Globus pallidus (tissue), 1 donor: ENCODE data around the gene HIF1A.
"Not testable (repeated sequence)": the region's sequence is repeated elsewhere in the genome, so short reads cannot be mapped to it uniquely, and the experiment has no call there.

Experiments used
- DNase-seq: peaks from one replicate; pipeline ENCODE4 v3.0.0-alpha.2; 2015; ENCODE audit warnings: low spot score

The HIF1A gene

GRCh38 chr14:61708693-61709092 is 13.4 kb downstream of the HIF1A start:
- DNase-seq: not testable (repeated sequence)

- no peak for DNase-seq
Measured at GRCh38 chr14:61710853-61711817, 15.8 kb downstream of the HIF1A start.

GRCh38 chr14:61712137-61712536 is 16.8 kb downstream of the HIF1A start:
- DNase-seq: no peak

- no peak for DNase-seq
Measured at GRCh38 chr14:61713724-61714437, 18.6 kb downstream of the HIF1A start.

DNA sequence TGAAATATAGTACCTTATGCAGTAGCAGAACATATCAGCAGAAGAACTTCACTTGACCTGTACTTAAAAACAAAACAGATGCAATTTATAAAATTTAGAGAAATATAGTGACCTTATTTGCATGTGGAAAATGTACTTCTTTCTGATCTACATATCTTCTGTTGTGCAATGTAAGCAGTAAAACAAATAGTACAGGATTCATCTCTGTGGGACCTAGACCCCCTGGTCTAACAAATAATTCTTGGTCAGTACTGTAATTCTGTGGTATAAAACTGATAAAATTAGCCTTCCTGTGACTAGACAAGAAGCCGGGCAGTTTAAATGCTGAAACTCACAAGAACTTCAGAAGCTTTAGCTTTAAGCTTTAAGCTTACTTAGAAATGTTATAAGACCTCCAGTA is 21.6 kb downstream of the HIF1A start:
- no peak for DNase-seq

GRCh38 chr14:61718039-61718438 is 22.7 kb downstream of the HIF1A start:
- no peak for DNase-seq

DNA sequence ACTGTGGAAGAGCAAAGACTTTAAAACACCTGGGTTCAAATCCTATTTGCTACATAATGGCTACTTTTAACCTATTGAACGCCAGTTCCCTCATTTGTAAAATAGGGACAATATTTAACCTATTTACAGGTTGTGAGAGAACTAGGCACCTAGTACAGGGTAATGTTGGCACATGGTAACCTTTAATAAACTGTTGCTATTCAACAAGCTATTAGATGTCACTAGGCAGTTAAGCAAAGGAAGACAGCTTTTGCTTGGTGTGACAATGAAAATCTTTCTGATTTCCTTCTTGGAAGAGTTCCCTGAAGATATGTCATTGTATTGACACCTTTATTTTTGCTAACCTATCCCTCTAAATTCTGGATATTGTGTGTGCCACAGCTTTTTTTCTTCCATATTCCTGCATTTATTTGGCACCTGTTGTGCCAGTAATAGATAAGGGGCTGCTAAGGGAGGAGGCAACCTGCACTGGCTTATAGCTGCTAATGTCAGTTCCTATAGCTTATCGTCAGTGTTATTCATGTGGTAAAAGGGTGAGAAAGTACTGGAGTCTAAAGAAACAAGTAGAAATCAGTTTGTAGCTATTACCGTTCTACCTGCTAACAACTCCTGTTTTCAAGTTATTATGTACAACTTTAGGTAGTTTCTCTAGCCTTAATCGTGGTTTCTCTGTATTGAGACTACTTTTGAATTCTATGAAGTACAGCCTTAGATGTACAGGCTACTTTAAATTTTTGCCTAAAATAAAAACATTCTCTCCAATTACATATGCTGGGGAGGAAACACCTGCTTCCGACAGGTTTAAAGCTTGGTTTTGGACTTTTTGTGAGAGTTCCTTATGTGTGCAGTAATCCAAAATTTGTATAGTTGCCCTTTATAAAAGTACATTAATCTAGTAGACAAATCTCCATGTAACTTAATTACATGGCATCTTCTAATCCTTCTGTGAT is 24.3 kb downstream of the HIF1A start:
- DNase-seq: no peak

- no peak for DNase-seq
Measured at GRCh38 chr14:61720294-61720661, 25.0 kb downstream of the HIF1A start.

DNA sequence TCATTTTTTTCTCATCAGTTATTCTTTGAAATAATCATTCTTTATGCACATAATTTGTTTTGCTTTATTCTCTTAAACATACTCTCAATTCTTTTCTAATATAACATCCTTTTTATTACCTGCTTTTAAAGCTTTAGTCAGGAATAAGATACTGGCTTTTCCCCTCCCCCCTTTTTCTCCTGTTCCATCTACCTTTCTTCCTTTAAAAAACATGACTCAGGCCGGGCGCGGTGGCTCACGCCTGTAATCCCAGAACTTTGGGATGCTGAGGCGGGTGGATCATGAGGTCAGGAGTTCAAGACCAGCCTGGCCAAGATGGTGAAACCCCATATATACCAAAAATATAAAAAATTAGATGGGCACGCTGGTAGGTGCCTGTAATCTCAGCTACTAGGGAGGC is 25.4 kb downstream of the HIF1A start:
- DNase-seq: no peak

DNA sequence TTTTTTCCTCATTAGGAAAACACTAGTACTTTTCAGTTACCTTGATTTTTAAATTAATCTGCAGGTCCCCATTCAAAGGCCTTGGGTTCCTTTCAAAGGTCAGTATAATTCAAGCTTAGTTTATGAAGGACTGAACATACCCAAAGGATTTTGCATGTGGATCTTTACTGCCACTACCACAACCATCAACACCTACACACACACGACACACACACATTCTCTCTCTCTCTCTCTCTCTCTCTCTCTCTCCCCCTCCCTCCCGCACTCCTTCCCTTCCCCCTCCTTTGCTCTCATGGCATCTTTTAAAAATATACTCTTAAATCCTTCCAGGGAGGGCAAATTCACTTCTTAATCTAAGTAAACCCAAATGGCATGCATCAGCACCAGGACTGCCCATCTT is 28.8 kb downstream of the HIF1A start:
- DNase-seq: no peak

GRCh38 chr14:61726778-61727658 is 31.7 kb downstream of the HIF1A start:
- no peak for DNase-seq

DNA sequence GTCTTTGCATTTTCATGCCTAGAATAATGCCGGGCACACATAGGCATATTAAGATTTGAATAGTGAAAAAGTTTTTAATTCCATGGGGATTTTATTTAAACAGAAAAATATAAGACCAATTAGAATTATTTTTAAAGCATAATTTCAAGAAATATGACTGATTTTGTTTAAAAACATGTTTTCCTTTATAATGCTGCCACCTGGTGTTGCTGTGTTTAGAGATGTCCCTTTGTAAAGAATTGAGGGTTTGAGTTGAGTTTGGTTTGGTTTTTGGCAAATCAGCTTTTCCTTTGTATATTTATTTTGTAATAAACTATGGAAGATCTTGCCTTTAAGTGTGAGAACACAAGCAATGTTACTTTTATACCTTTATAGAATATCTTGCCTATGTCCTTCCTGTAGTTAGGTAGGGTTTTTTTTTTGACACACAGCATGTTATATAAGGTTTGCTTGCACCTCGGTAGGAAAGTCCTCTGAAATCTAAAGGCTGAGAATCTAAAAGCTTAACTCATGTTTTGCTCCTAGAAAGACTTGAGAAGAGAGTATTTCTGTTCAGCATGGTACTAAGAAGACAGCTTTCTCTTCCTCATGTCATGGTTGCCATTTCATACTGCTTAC is 35.6 kb downstream of the HIF1A start:
- no peak for DNase-seq

DNA sequence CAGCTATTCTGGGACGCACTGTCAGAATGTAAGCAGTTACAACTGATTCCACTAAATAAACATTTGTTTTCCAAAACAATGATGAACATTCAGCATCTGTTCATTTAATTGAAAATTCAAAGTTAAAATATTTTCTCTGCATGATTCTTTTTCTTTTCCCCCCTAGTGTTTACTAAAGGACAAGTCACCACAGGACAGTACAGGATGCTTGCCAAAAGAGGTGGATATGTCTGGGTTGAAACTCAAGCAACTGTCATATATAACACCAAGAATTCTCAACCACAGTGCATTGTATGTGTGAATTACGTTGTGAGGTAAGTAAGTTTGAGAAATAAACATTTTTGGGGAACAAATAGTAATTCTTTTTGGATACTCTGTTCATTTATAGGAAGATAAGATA is 38.7 kb downstream of the HIF1A start:
- no peak for DNase-seq

GRCh38 chr14:61736751-61737150 is 41.4 kb downstream of the HIF1A start:
- DNase-seq: no peak

GRCh38 chr14:61737915-61738314 is 42.6 kb downstream of the HIF1A start:
- no peak for DNase-seq

GRCh38 chr14:61739133-61739532 is 43.8 kb downstream of the HIF1A start:
- no peak for DNase-seq

DNA sequence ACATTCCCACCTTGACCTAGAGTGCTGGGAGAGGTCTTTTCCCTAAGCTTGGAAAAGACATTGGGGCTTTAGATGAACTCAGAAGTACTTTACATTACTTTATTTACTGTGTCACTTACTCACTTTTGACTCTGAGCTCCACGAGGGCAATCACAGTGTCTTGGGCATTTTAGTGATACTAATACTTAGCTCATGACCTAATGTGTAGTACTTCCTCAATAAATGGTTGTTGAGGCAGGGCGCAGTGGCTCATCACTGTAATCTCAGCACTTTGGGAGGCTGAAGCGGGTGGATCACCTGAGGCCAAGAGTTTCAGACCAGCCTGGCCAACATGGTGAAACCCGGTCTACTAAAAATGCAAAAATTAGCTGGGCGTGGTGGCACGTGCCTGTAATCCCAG is 47.1 kb downstream of the HIF1A start:
- DNase-seq: no peak

DNA sequence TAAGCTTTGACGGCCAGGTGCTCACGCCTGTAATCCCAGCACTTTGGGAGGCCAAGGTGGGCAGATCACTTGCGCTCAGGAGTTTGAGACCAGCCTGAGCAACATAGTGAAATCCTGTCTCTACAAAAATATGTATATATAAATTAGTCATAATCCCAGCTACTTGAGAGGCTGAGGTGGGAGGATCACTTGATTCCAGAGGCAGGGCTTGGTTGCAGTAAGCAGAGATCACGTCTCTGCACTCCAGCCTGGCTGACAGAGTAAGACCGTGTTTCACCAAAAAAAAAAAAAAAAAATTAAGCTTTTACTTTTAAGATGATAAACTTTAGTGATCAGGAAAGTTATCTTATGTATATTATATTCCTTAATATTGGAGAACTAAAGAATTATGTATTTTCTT is 48.9 kb downstream of the HIF1A start:
- DNase-seq: no peak

- not testable (repeated sequence) for DNase-seq
Measured at GRCh38 chr14:61746346-61746745, 51.0 kb downstream of the HIF1A start.

GRCh38 chr14:61746881-61747280 is 51.6 kb downstream of the HIF1A start:
- DNase-seq: no peak

- no peak for DNase-seq
Measured at GRCh38 chr14:61747342-61747741, 52.0 kb downstream of the HIF1A start.
